ENCODE data around the gene PCSK5.

The PCSK5 gene

DNA sequence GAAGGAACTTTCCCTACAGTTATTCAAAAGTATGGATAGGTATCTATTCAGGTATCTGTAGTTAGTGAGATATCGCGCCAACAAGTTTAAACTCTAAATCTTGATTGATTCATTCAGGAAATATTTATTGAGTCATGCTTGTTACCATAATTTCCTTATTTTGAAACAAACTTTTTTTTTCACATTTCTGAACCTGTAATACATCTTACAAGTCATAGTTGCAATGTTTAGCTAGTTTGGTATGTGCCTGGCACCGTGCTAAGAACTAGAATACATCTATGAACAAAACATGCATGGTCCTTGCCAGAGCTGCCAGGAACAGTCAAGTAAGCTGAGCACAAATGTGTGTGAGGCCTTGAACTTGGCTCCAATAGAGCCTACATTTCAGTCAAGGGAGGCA, 226.4 kb downstream of the PCSK5 start:
- DNase-seq (ENCODE audit: low read depth in 2 of 2, low spot score in 1 of 2), result no peak

DNA sequence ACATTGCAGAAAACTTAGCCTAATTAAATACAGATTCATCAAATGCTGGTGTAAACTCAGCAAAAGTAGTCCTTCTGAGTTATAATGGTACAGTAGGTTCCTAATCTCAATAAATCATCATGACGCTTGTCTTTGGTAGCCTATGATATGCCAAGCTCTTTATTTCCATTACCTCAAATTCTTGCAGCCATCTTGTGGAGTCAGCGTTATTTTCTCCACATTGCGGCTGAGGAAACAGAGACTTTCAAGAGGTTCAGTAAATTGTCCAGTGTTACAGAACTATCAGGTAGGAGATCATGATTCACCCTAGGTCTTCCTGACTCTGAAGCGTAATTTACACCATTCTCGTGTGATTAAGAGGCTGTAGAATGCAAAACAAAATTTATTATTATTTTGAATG, 237.2 kb downstream of the PCSK5 start:
- no peak for DNase-seq (ENCODE audit: low read depth in 2 of 2, low spot score in 1 of 2)

DNA sequence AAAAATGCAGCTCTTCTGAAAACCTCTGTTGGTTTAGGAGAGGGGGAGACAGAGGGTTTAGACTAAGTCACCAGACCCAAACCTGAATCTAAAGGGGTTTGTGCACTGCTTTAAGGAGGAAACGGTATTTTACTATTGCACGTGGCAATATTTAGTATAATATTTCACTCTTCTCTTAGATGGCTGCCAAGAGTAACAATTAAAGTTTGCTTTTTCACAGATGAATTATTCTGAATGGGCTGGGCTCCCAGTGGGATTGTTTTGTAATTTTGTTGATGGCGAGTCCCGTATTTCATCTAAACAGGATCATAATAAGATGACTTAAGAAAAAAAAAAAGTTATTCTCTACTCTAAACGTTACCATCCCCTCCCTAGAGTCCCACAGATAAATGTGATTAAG, 245.4 kb downstream of the PCSK5 start:
- no peak for DNase-seq (ENCODE audit: low read depth in 2 of 2, low spot score in 1 of 2)

DNA sequence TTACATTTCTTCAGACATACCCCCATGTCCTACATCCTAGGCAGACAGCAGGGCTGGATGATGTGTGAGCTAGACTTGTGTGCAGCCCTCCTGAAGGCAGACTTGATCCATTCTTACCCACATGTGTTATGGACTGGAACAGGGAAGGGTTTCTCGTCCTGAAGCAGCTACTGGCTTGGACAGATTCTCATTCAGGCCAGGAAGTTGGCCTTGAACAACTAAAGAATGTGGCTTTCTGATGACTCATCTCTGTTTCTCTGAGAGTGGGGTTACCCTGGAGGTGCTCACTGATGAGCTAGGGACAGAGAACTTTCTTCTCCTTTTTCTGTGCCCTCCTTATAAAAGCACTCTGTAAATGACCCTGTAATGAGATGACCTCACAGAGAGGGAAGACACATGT, 246.5 kb downstream of the PCSK5 start:
- no peak for DNase-seq (ENCODE audit: low read depth in 2 of 2, low spot score in 1 of 2)

DNA sequence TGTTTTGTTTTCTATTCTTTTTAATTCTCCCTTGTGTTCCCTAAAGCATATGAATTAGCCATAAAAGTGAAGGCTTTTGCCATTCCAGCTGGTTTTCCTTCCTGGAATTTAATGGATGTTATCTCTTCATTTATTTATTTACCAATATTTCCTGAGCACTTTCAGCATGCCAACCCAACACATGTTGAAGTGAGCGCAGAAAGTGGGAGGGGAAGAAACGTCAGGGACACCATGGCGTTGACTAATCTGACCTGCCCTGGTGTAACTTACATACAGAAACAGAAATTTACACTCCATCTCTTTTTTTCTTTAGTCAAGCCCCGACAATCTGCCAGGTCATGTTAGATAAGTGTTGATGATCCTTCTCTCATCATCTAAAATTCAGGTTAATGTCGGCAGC, 247.5 kb downstream of the PCSK5 start:
- no peak for DNase-seq (ENCODE audit: low read depth in 2 of 2, low spot score in 1 of 2)

DNA sequence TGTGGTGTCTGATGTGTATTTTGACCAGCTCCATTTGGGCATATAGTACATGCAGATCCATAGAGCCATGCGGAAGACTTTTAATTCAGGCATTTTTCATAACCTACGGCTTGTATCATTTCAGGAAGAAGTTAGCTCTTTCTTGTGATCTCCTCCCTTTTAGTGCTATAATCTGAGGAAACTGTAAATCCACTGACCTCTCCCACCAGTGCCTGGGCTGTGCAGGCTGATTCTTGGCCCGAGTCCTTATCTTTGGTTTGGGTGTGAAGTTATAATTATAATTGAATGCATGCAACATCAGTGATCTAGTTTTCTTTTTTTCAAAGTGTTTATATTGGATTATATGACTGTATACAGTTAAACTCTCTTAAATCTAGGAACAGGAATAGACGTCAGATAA, 247.9 kb downstream of the PCSK5 start:
- DNase-seq (ENCODE audit: low read depth in 2 of 2, low spot score in 1 of 2), result no peak

DNA sequence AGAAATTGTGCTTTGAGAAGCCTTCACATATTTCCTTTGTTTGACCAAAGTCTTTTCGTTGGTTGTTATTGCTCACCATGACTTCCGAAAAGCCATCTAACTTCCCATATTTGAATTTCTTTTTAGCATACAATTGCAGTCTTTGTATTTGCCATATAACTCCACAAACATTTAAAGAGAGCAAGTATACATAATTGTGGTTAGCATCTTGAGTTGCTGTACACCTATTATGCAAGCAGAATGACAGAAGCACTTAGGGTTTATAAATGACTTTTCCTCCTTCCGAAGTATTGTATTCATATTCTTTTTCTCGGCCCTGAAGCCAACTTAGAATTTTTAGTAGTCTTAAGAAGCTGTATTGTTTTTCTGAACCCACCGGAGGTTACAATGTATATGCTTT, 253.4 kb downstream of the PCSK5 start:
- DNase-seq (ENCODE audit: low read depth in 2 of 2, low spot score in 1 of 2), result no peak

DNA sequence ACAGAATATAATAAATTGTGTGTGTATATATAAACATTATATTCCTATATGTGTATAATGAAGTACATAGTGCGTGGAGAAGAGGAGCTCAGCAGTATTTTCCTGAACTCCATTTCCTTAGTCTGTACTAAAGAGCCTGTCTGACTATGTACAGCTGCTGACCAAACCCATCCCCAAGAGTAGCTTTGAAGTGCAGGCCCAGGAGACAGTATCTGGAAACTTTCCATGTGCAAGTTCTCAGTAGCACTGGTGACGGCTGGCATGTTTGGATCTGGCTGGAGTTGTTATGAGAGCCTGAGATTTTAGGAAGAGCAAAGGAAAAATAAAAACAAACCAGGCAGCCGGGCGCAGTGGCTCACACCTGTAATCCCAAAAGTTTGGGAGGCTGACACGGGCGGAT, 259.5 kb downstream of the PCSK5 start:
- DNase-seq (ENCODE audit: low read depth in 2 of 2, low spot score in 1 of 2), result no peak

DNA sequence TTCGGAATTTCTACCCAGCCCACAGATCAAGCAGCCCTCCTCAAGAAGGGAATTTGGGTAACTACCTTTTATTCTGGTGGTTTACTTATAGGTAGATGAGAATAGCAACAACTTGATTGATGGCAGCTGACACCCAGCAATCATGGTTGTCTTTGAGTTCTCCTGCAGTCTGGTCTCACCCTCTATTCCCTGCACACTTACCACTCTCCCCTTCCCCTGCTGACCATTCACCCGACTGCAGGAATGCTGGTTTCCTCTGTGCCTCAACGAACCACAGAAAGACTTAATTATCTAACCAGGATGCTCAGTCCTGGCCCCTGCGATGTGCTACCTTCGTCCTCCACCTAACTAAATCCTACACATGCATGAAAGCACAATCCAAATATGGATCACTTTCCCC, 260.8 kb downstream of the PCSK5 start:
- no peak for DNase-seq (ENCODE audit: low read depth in 2 of 2, low spot score in 1 of 2)

DNA sequence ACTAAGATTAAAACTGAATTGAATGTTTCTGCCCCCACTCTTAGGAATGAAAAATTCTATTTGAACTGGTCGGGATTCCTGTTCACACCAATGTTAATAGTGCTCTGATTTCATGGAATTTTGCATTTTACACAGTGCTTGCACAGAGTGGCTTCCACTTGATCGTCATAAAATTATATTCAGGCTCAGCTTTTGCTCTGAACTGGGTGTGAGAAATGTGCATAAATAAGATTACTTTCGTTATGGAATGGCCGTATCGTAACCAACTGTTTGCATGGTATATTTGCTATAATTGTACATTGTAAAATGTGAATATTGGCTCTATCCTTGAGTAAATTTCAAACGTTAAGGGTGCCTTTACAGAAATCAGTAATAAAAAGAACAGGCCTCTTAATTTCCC, 262.9 kb downstream of the PCSK5 start:
- no peak for DNase-seq (ENCODE audit: low read depth in 2 of 2, low spot score in 1 of 2)

DNA sequence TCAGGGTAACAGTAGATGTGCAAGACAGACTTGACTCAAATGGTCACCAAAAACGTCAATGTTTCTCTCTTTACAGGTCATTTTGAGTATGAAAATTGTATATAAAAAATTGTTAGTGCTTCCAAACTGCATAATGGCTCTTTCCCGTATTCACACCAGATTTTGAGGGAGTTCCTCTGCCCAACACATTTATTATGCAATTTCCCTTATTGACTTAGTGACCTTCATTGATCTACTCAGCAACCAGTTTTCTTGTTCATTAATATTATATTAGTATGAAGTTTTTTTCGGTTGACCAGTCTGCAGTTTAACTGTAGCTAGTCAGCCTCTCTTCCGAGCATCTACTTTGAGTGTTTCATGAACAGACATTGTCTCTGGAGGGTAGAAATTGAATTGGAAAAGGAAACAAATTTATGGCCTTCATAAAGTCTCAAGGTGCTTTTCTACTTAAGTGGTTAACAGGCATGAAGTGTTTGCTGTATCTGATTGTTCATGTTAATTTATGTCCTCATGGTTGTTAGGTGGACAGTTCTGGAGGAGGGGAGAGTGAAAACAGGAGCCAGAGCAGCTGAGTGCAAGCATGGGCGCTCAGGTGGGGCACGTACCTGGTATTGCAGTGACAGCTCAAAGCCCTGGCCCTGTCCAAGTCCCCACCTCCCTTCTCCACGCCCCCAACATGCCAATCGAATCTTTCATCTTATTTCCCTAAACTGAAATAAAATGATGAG, 263.6 kb downstream of the PCSK5 start:
- DNase-seq (ENCODE audit: low read depth in 2 of 2, low spot score in 1 of 2), result no peak

DNA sequence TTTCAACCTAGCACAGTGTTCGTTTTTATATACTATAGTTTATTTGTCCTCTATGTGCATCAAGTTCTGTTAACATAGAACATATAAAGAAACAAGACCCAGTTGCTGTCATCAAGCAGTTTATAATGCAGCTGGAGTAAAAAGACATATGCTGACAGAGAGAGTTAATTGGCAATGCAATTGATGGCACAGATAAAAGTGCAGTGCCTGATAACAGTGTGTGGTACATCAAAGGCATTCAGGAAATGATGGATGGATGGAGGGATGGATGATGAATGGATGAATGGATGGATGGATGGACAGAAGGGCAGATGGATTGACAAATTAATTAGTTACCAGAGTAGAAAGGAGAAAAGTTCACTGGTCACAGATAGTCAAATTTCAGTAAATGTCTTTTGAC, 264.9 kb downstream of the PCSK5 start:
- no peak for DNase-seq (ENCODE audit: low read depth in 2 of 2, low spot score in 1 of 2)

DNA sequence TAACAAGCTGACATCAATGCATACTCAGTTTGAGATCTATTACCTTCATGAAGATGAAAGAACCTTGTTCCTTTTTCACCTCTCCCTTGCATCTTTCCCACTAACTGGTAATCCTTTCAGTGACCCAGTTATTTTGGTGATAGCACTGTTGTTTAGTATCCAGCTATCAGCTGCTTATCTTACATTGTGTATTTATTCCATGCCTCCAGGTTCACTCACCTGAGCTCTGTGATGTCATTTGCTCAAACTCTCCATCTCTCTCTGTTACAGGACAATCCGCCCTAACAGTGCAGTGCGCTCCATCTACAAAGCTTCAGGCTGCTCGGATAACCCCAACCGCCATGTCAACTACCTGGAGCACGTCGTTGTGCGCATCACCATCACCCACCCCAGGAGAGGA, 268.2 kb downstream of the PCSK5 start:
- DNase-seq (ENCODE audit: low read depth in 2 of 2, low spot score in 1 of 2), result no peak

DNA sequence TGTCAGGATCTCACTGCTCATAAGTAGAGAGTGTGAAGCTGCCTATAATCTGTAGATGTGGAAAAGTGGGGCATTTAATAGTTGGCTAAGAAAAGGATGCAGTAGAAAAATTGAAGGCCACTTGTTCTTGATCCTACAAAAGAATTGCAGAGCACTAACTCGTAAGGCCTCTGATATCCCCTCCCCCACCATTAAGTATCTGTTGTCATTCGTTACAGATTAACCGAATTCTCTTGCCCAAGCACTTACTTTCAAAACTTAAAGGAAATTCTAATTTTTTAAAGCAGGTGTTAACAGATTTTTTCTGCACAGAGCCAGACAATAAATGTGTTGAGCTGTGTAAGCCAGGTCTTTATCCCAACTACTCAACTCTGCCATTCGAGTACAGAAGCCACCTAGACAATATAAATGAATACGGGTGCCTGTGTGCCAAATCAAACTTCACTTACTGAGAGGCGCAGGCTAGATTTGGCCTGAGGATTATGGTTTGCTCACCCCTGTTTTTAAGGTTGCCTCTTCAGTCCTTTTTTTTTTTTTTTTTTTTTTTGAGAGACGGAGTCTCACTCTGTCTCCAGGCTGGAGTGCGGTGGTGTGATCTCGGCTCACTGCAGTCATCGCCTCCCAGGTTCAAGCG, 268.9 kb downstream of the PCSK5 start:
- no peak for DNase-seq (ENCODE audit: low read depth in 2 of 2, low spot score in 1 of 2)

DNA sequence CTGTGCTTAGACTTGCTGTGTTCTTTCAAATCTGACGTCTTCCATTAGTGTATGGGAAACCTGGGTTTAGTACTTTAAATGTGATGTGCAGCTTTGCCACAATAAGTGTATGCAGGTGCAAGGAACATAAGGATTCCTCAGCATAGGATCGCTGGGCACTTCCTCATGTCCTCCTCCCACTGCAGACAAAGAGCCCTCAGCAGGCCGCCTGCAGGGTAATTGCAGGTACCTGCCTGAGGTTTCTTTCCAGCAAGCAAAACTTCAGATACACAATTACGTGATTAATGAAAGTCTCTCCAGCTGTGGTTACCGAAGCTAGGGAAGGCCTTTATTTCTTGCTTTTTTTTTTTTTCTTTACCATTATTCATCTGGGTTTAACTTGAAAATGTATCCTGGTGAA, 270.6 kb downstream of the PCSK5 start:
- no peak for DNase-seq (ENCODE audit: low read depth in 2 of 2, low spot score in 1 of 2)

DNA sequence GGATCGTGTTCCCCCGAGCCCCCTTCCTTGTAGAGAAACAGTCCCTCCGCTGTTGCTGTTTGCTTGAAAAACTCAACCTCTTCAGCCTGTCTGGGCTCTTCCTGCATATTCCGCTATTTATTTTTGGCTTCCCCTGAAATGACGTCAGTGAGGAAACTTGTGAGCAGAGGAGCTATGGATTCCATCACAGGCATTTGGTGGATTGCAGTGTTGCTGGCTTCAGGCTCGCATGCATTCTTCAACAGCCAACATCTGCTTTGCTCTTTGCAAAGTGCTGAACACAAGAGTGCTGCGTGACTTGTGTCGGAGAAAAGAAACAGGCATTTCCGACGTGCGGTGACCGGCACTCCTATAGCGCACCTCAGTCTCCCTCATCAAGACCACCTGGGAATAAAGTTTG, 271.1 kb downstream of the PCSK5 start:
- DNase-seq (ENCODE audit: low read depth in 2 of 2, low spot score in 1 of 2), result no peak

DNA sequence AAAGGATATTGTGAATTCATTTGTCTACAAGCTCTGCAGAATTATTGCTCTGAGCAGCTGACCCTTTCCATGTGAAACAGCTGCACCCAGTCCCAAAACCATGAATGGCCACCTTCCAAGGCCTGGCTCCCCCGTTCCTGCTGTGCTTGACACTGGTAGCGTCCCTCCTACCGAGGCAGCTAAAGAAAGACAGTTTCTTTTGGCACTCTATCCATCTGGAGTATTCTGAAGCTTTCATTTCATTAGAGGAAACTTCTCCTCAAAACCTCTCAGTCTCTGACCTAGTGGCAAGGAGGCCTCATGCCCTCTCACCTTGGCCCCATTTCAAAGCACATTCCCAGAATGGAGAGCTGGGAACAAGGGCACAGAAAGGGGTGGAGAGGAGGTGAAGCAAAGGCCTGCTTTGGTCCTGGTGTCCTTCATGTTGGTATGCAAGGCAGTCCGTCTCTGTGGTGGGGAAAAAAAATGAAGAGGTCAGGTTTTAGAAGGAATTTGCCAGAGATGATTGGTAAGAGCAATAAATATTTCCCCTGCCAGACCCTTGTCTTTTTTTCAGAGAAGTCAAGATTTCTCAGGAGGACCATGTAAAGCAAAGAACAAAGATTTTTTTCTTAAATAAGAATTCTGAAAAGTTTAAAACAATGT, 271.7 kb downstream of the PCSK5 start:
- DNase-seq (ENCODE audit: low read depth in 2 of 2, low spot score in 1 of 2), result no peak

DNA sequence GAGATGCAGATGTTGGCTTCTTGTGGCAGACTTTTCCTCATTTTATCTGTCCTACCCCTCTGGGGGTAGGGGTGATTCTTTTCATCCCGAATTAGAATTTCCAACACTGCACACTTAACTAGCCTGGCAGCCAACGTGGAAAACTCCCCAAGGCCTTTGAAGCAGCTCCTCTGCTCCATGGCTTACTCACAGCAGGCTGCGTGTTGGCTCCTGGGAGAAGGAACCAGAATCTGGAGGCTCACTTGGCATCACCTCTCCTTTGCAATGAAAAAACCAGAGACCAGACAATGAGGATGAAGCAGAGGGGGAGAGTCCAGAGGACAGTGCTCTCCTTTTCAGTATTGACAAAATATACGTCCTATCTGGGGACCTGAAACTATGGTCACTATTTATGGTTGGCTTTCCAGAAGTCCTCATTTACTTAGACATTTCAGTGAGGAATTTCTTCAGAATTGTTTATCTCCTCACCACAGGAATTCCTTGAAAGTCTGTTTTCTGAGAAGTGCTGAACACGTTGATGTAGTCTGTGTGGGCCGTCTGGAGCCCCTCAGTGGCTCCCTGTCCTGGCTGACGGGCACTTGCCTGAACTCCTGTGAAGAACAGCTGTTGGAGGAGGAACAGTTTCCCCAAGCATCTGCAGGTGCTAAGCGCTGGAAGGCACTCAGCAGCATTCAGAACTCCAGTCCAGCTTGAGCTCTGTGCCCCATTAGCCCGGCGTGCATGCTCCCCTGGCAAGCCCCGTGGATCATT, 272.5 kb downstream of the PCSK5 start:
- DNase-seq (ENCODE audit: low read depth in 2 of 2, low spot score in 1 of 2), result no peak

DNA sequence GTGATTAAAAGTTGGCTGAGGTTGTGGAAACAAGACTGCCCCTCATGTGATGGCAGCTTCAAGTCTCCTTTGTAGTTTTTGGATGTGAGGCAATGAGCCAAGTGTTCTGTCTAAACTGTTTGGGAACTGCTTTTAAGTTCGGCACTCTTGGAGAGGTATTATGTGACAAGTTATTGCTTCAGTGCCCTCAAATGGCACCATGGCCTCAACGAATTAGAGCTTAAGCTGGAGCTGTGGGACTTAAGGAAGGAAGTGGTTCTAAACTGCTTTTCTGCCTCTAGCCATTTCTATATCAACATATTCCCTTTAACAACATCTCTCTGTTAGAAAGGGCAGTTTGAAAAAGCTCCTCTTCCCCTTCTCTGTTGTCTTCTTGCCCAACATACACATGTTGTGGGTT, 276.1 kb downstream of the PCSK5 start:
- DNase-seq (ENCODE audit: low read depth in 2 of 2, low spot score in 1 of 2), result no peak

DNA sequence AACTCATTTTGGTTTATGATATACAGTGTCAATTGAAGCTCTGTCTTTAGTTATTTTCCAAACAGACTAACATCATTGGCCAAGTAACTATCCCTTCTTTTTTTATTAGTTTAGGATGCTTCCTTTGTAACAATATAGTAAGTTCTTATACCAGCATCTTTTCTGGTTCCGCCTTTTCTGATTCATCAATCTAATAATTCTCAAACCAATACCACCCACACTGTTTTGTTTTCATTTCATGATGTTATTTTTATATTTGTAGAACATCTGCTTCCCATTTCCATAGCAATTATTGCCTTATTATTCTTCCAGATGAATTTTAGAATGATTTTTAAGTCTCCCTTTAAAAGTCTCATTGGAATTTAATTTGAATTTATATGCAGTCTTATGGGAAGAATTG, 285.7 kb downstream of the PCSK5 start:
- DNase-seq (ENCODE audit: low read depth in 2 of 2, low spot score in 1 of 2), result no peak

DNA sequence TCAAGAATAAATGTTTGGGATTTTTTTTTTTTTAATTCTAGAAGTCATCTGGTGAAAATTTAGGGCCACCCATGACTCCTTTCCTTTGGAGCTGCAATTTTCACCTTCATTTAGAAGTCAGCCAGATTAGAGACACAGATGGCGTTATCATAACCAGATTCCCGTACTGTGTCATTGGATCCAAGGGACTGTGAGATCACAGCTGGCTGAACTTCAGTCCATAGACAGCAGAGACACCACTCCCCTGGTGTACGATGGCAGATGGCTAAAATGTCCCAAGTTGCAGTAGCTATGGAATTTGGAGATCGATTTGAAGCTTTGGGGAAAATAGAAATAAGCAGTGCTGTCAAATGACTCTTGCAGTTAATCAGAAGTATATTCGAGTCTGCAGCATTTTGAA, 287.5 kb downstream of the PCSK5 start:
- no peak for DNase-seq (ENCODE audit: low read depth in 2 of 2, low spot score in 1 of 2)

DNA sequence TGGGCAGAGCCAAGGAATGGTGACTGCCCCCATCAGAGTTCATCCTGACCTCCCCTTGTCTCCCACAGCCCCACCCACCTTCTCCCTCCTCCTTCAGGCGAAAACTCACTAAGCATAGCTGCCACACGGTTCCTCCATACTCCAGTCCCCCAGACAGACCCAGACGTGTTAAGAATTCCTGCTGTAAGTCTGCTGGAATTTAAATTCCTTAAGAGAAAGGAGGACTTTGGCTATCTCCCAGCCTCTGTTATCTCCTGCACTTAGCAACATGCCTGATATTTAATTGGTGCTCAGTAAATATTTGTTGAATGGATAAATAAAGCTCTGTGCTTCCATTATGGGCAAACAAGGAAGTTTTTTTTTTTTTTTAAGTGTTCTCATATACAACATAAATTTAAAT, 290.1 kb downstream of the PCSK5 start:
- no peak for DNase-seq (ENCODE audit: low read depth in 2 of 2, low spot score in 1 of 2)
